Esophagus squamous epithelium (tissue), 5 donors: ENCODE data around the gene GPRC5C. TPM values are rescaled to one million over a fixed set of nuclear protein-coding genes. Genes with fewer than 3 reads are reported as not detected.
A peak's percentile ranks its signal among the peaks of the same experiment; 100 is the strongest.

Experiments
- DNase-seq: peaks from one replicate; lab custom pipeline; 2025; lab: John Stamatoyannopoulos, UW
- H3K27ac ChIP-seq, 4 donors: fragments of 200-600 bp; sonication (generic); one replicate each; pipeline ENCODE4 v1.5.1; 2016 to 2019; ENCODE audit warnings: mild to moderate bottlenecking in 1 of 4
- H3K27me3 ChIP-seq, 4 donors: fragments of 200-600 bp; sonication (generic); 1 replicate in 3 of 4; 2 replicates in 1 of 4; pipeline versions ENCODE4 v1.5.1 to v1.6.0; 2017 to 2021; ENCODE audit warnings: antibody characterized with exemption in 1 of 4
- H3K36me3 ChIP-seq, 3 donors: fragments of 200-600 bp; sonication (generic); one replicate each; pipeline ENCODE4 v1.5.1; 2016 to 2019
- H3K4me1 ChIP-seq, 3 donors: fragments of 200-600 bp; sonication (generic); one replicate each; pipeline ENCODE4 v1.5.1; 2017 to 2019
- H3K4me3 ChIP-seq, 4 donors: fragments of 200-600 bp; sonication (generic); 1 replicate in 3 of 4; 2 replicates in 1 of 4; pipeline ENCODE4 v1.5.1; 2016 to 2019; ENCODE audit warnings: mild to moderate bottlenecking in 2 of 4, moderate library complexity in 1 of 4
- H3K9me3 ChIP-seq, 3 donors: fragments of 200-600 bp; sonication (generic); one replicate each; pipeline ENCODE4 v1.5.1; 2016 to 2019
- CTCF ChIP-seq, 6 experiments: fragments of 450-650 bp in 4 of 6; fragments of 200-600 bp in 2 of 6; sonication (generic) in 2 of 6; IDR thresholded peaks; one replicate each; pipeline ENCODE4 v1.5.1; 2016 to 2019; ENCODE audit warnings: antibody characterized with exemption in 6 of 6, mild to moderate bottlenecking in 4 of 6, moderate library complexity in 4 of 6
- POLR2A ChIP-seq, 4 donors: fragments of 450-650 bp; IDR thresholded peaks; one replicate each; pipeline ENCODE4 v1.6.1; 2017; ENCODE audit warnings: antibody characterized with exemption in 4 of 4, mild to moderate bottlenecking in 4 of 4, moderate library complexity in 3 of 4
- WGBS, 2 donors: methylation state at CpG; one replicate each; pipeline ENCODE4 v1.1.5; 2018; 5-methylcytosine and 5-hydroxymethylcytosine counted together
- intact Hi-C: fragments of 100-400 bp; cut with DNase I; formaldehyde crosslinking; loops from one replicate; pipeline ENCODE4 v1.15.0; 2022
- total RNA-seq, 4 donors: library from RNA; depleted of rRNA; stranded (reverse); fragments of >200 nt; gene quantifications; one replicate each; pipeline ENCODE4 v1.1.0, GENCODE V29; 2016
- donor health status: DM: yes; HTN: yes; CAD: no.

Gene GPRC5C
- total RNA-seq, 4 donors from 2014 or later, result 6.3 to 21.6 (median 11.7) TPM

- no peak overlapping the region for H3K4me3 ChIP-seq
- H3K27me3 ChIP-seq, result peaks cover 0 to 22% (median 0%) of the 10 kb centered on the region in 4 donors
- no peak for TF ChIP-seq CTCF (IDR thresholded peaks at IDR 0.05)
- no peak for TF ChIP-seq POLR2A (IDR thresholded peaks at IDR 0.05)
- DNase-seq, result no peak
- 70 to 73% methylated on average over 2 of the region's 2 CpGs for WGBS, 2 donors
- intact Hi-C loops, result no loop called here
- H3K9me3 ChIP-seq, result no peaks in the 10 kb centered on the region
- no peaks in the 10 kb centered on the region for H3K36me3 ChIP-seq
- no peak overlapping the region for H3K27ac ChIP-seq
- H3K4me1 ChIP-seq, result peaks cover 0 to 28% (median 0%) of the 10 kb centered on the region in 3 donors
Observed at GRCh38 chr17:74460241-74460640, 28.4 kb downstream of the GPRC5C start.

GRCh38 chr17:74460996-74461395 is 29.1 kb downstream of the GPRC5C start:
- WGBS, 2 donors, result 80% methylated on average over 1 of the region's 7 CpGs; no CpG with 5 or more reads in 1 of the 2 donors
- Histone ChIP-seq H3K36me3 (no peaks in the 10 kb centered on the region), H3K27me3 (peaks cover 0 to 29% (median 0%) of the 10 kb centered on the region in 4 donors), H3K4me1 (peaks cover 0 to 29% (median 0%) of the 10 kb centered on the region in 3 donors), H3K9me3 (no peaks in the 10 kb centered on the region), H3K27ac (no peak overlapping the region), H3K4me3 (no peak overlapping the region)
- TF ChIP-seq CTCF (IDR thresholded peaks at IDR 0.05), result no peak
- TF ChIP-seq POLR2A (IDR thresholded peaks at IDR 0.05), result no peak
- DNase-seq, result no peak
- intact Hi-C loops, result no loop called here

GRCh38 chr17:74461611-74462010 is 29.7 kb downstream of the GPRC5C start:
- Histone ChIP-seq H3K4me1 (peaks cover 0 to 36% (median 2%) of the 10 kb centered on the region in 3 donors), H3K36me3 (no peaks in the 10 kb centered on the region), H3K4me3 (no peak overlapping the region), H3K27ac (no peak overlapping the region), H3K27me3 (peaks cover 0 to 35% (median 2%) of the 10 kb centered on the region in 4 donors), H3K9me3 (no peaks in the 10 kb centered on the region)
- WGBS, 2 donors, result 78 to 87% methylated on average over 2 to 9 of the region's 10 CpGs
- DNase-seq, result no peak
- TF ChIP-seq POLR2A (IDR thresholded peaks at IDR 0.05), result no peak
- TF ChIP-seq CTCF (IDR thresholded peaks at IDR 0.05), result no peak
- intact Hi-C loops, result no loop called here

- intact Hi-C loops, result no loop called here
- H3K27ac ChIP-seq, result no peak overlapping the region
- peaks cover 0 to 54% (median 2%) of the 10 kb centered on the region in 4 donors for H3K27me3 ChIP-seq
- H3K36me3 ChIP-seq, result no peaks in the 10 kb centered on the region
- no peak for TF ChIP-seq POLR2A (IDR thresholded peaks at IDR 0.05)
- TF ChIP-seq CTCF (IDR thresholded peaks at IDR 0.05), result no peak
- 72 to 78% methylated on average over 6 to 7 of the region's 7 CpGs for WGBS, 2 donors
- no peak for DNase-seq
- H3K9me3 ChIP-seq, result no peaks in the 10 kb centered on the region
- H3K4me3 ChIP-seq, result no peak overlapping the region
- H3K4me1 ChIP-seq, result peaks cover 0 to 28% (median 5%) of the 10 kb centered on the region in 3 donors
Observed at GRCh38 chr17:74464730-74465377, 33.0 kb downstream of the GPRC5C start.

DNA sequence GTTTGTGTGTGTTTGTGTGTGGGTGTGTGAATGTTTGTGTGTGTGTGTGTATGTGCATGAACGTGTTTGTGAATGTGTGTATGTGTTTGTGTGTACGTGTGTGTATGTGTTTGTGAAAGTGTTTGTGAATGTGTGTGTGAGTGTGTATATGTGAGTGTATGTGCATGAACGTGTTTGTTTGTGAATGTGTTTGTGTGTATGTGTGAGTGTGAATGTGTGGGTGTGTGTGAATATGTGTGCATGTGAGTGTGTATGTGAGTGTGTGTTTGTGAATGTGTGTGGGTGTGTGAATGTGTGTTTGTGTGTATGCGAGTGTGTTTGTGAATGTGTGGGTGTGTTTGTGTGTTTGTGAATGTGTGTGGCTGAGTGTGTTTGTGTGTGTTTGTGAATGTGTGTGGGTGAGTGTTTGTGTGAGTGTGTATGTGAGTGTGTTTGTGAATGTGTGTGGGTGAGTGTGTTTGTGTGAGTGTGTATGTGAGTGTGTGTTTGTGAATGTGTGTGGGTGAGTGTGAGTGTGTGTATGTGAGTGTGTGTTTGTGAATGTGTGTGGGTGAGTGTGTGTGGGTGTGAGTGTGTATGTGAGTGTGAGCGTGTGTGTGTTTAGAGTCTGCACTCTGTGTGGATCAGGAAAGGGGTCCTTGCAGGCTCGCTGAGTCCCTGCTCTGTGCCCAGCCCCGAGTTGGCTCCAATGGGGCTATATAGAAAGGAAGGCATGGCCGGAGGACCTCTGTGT is 33.7 kb downstream of the GPRC5C start:
- H3K9me3 ChIP-seq, result no peaks in the 10 kb centered on the region
- WGBS, 2 donors, result 85 to 88% methylated on average over 8 of the region's 8 CpGs
- TF ChIP-seq CTCF (IDR thresholded peaks at IDR 0.05) (no peak), POLR2A (IDR thresholded peaks at IDR 0.05) (no peak)
- peak overlapping the region in 1 of 4 donors; percentile 36 for H3K4me3 ChIP-seq
- H3K27me3 ChIP-seq, result peaks cover 0 to 54% (median 2%) of the 10 kb centered on the region in 4 donors
- peaks cover 0 to 28% (median 5%) of the 10 kb centered on the region in 3 donors for H3K4me1 ChIP-seq
- DNase-seq, result no peak
- intact Hi-C loops, result no loop called here
- no peaks in the 10 kb centered on the region for H3K36me3 ChIP-seq
- peak overlapping the region in 3 of 4 donors; percentile 11 to 80 (median 71) for H3K27ac ChIP-seq
